CD4-positive, alpha-beta T cell treated with Interleukin-17A for 1 hour (primary cell): ENCODE results near the gene ABCG5.

Source experiments
- DNase-seq: peaks from one replicate; pipeline ENCODE4 v3.0.0-alpha.2; 2020

ABCG5 gene

DNA sequence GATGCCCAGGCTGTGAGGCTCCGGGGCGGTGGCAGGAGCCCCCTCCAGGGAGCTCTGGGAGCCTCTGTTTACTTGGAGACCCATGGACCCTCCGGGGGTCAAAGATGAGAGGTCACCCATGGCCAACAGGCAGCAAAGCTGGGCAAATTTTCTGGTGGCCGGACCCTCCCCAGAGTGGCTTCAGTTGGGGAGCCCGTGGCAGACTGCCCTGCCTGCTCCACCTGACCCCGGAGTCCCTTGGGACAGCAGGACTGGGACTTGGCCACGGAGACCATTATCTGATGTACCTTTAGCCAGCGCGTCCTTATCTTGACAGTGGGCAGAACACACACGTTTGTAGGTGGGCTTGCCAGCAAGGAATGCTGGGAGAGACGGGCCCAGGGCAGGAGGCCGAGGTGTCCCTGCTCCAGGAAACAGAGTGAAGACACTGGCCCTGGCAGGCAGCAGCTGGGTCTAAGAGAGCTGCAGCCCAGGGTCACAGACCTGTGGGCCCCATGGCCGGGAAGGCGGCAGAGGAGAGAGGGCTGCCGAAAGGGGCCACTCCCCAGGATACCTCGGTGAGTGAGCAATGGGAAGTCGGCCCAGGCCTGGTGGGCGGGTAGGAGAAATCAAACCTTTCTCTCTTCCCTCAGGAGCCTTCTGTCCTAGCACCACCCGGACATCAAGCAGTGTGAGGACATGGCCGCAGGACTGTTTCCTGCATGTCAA lies at the start of gene ABCG5, which contains the start of gene ABCG8:
ABCG5 (minus strand) TSS at position 280 of the 708 bp plus-strand sequence; CDS start at position 120, 160 bp downstream.
ABCG8 (plus strand) TSS at position 412 of the 708 bp plus-strand sequence; CDS start at position 495, 83 bp downstream.
- DNase-seq = no peak

DNA sequence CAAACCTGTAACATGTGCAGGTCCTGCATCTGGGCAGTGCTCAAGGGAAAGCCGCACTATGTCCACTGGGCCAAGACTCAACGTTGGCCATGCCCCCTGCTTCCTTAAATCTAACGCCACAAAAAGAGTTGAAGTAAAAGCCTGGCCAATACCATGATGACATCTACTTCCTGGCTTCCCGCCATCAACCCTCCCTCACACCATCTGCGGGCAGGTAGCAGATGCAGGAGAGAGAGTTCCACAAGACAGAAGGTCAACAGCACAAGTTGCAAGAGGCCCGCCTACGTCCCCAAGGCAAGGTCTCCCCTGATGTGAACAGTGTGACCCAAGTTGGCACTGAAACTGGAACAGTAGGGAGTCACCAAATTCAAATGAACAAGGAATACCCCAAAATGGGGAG lies 48.5 kb upstream of the ABCG5 start:
- DNase-seq = no peak

DNA sequence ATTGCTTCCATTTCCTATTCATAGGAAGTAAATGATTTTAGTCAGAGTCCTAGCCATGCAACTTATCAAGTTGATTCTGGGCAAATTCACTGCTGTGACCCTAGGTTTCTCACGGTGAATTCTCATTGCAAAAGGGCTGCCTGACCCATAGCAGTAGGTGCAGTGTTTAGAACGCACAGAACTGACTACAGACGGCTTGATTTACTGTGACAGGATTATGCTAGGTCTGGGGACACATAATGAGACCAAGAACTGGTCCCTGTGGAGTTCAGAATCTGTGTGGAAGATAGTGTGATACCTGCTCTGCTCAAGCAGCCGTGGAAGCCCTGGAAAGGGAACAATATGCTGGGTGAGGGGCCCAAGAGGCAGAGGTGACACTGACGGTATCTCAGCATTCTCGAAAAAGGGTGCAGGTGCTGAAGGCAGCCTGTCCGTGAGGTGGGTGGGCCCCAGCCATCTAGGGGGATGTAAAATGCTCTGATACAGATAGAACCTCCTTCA lies 46.5 kb upstream of the ABCG5 start:
- DNase-seq = no peak

DNA sequence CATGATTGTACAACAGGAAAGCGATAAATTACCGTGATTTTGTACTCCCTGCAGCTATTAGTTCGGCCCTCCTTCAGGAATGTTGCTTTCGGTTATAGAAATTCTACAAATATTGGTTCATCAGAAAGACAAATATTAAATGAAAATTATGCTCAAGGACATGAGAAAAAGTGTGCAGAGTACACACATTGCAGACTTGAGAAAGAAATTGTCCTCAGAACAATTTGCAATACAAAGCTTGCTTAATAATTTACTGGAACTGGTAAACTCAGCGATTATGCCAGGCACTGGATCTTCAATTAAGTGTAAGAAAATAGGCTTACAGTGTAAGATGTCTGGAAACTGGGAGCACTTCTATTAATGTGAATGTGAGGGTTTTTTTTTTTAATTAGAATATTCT lies 46.0 kb upstream of the ABCG5 start:
- no peak for DNase-seq

DNA sequence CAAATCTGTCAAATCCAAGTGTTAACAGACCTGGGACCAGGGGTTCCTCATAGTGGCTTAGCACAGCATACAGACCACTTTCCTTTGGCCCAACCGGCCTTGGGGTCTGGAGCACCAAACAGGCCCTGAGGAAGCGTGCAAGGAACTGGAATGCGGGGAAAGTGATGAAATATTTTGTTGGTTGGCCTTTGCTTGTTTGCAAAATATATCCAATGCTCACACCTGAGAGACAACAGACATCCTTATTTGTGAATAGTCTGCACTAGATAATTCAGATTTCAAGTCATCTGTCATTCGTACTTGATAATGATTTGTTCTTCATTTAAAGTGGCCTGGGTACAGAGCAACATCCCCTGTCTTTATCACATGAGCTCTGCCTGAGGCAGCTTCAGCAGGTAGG lies 43.7 kb upstream of the ABCG5 start:
- DNase-seq = no peak

DNA sequence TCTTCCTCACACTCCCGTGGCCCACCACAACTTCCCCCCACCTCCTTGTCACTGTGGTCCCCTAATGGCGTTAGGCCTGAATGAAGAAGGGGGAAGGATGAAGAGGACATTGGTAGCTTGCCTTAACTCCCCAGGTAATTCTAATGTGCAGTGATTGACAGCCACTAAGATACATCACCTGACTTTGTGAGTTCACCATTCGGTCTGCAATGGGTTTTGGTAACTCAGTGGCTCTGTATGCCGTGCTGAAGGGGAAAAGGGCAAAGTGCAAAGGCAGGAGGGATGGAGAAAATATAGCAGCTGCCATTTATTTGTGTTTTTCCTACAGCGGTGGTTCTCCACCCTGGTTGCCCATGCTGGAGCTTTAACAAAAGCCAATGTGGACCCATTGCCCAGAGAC lies 42.3 kb upstream of the ABCG5 start:
- no peak for DNase-seq

DNA sequence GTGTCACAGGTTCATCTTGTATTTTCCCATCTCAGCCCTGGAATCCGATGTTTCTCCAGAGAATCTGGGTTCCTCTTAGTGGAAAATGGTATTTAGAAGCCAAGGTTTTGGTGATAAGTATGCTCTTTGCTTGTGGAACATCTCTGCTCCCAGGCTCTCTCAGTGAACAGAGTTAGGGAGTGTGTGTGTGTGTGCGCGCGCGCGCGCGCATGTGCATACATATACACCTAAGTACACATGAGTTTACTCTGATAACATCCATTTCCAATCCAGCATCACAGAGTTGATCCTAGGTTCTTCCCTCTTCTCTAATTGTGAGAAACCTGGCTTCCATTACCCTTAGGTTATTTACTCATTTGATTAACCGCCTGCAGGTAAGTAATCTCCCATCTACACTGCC lies 41.8 kb upstream of the ABCG5 start:
- DNase-seq = no peak

DNA sequence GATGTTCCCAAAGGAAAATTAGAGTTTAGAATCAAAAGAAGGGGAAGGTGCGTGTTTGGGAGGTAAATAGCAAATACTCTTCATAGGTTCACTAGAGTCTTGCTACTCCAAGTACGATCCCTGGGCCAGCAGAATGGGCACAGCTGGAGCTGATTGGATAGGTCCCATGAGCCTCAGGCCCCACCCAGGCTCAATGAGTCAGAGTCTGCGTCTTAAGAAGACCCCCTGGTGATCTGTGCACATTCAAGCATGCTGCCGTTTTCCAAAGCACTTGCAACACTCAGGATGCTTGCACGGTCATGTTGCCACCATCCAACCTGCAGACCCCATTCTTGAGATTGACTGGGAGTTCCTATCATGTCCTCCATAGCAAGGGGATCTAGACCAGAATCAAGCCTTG lies 40.6 kb upstream of the ABCG5 start:
- no peak for DNase-seq

DNA sequence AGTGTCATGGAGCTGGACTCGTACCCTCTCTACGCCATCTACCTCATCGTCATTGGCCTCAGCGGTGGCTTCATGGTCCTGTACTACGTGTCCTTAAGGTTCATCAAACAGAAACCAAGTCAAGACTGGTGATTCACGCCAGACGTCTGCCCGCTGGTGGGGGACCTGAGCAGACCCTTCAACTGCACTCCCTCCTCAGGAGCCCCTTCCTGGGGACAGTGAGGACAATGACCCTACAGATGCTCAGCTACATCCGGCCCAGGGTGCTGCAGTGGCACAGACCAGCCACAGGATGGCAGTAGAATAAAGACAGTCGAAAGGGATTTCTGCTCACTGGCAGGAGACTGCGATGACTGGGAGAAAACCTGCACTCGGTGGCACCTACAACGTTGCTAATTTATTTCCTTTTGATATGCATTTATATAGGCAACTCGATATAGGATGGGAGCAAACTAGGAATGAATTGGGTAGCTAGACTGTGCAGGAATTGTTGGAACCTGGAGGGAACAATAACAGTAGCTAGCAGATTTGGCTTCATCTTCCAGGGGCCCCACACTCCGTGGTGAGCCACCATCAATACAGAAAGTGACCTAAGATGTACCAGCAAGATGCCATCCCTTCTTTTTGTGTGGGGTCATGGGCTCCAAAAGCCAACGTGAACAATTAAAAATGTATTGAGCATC lies 39.3 kb upstream of the ABCG5 start:
- DNase-seq = peak; percentile 53

DNA sequence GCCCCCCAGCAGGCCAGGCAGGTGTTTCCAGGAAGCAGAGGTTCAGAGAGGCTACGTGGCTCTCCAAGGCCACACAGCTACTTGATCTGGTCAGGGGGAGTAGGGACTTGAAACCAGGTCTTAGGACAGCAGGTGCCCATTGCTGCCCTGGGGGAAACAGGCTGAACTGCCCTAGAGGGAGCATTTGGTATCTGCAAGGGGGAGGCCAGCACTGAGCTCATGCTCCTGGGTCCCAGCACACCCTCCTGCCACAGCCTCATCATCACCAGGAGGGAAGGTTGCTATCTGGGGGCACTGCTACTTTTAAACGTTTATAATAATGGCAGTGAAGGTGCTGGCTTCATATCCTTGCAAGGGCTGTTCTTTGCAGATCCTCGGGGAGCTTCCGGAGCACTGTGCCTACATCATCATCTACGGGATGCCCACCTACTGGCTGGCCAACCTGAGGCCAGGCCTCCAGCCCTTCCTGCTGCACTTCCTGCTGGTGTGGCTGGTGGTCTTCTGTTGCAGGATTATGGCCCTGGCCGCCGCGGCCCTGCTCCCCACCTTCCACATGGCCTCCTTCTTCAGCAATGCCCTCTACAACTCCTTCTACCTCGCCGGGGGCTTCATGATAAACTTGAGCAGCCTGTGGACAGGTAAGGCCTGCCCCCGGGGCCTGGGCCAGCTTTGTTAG lies 36.3 kb upstream of the ABCG5 start:
- no peak for DNase-seq

DNA sequence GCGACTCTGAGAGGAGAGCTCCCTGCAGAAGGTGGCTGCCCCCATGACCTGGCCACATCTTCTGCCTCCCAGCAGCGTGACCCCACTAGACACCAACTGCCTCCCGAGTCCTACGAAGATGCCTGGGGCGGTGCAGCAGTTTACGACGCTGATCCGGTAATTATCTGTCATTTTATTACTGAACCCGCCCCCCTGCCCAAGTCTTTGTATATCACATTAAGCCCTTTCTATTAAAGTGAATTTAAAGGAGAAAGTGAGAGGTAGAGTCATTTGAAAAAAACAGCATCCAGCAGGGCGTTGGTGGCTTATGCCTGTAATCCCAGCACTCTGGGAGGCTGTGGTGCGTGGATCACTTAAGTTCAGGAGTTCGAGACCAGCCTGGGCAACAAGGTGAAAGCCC lies 33.5 kb upstream of the ABCG5 start:
- DNase-seq = no peak

DNA sequence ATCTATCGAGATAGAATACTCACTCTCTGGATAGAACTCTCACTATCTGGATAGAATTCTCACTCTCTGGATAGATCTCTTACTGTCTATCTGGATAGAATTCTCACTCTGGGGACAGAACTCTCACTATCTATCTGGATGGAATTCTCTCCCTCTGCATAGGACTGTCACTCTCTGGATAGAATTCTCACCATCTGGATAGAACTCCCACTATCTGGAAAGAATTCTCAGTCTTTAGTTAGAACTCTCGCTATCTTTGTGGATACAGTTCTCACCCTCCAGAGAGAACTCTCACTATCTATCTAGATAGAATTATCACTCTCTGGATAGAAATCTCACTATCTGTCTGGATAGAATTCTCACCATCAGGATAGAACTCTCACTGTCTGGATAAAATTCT lies 16.7 kb upstream of the ABCG5 start:
- no peak for DNase-seq

DNA sequence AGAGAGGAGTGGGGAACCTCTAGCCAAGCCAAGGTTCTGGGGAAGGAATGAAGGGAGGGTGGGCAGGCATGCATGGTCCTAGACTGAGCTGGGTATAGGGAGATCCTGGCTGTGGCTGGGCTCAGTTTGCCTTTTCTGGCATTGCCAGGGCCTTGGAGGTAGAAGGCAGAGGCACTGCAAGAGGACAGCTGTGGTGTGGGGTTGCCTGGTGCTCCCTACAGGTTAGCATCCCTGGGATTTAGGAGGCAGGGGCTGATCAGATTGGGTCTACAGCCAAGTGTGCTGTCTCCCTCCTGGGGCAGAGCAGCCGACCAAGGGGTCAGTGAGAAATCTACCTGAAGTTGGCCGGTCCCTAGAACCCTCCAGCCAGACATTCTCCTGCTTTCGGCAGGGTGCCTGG lies 16.0 kb upstream of the ABCG5 start:
- DNase-seq = no peak

DNA sequence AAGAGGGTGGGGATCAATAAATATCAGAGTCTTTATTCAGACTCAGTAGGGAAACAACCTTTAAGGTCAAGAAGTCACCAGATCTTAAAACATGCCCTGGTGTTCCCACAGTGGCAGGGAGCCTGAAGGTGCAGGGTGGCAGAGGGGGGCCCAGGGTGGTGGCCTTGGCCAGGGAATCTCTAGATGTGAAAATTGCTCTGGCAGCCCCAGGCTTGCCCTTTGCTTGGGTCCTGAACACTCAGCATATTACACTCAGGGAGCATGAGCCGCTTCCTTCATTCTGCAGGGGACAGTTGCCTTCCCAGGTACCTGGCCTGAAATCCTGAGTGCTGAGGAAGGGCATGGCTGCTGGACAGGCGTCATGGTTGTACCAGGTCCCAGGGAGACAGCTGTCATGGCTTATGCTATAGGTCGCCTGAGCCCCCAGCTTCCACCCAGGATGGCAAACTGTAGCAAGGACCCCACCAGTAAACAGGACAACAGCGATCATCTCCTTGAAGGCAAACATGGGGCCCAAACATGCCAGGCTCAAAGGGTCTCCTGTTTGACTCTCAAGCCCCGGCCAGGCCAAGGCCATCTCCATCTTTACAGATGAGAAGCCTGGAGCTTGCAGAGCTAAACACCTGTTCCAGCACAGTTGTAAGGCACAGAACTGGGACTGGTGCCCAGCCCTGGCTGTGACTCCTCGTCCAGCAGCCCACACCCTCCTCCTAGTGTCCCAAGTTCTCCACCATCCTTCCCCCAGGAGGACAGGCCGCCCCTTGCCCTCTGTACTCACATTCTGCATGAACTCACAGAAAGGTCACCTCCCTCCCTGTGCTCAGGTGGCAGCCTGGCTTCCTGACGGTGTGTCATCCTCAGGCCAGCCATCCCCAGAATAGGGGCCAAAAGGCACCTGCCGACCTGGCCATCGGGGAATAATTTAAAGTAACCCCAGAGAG lies 14.8 kb upstream of the ABCG5 start:
- DNase-seq = no peak

DNA sequence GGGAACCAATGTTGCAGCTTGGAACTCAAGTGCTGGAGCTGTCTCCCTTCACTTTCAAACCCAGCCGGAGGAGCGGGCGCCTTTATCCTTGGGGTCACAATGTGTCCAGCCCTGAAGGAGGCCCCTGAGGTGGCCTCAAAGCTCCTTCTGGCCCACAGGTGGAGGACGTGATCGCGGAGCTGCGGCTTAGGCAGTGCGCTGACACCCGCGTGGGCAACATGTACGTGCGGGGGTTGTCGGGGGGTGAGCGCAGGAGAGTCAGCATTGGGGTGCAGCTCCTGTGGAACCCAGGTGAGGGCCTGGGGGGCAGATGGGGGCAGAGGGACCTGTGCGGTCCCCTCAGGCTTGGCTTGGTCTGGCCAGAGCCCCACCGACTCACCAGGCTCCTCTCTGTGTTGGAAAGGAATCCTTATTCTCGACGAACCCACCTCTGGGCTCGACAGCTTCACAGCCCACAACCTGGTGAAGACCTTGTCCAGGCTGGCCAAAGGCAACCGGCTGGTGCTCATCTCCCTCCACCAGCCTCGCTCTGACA lies 13.6 kb upstream of the ABCG5 start:
- no peak for DNase-seq

DNA sequence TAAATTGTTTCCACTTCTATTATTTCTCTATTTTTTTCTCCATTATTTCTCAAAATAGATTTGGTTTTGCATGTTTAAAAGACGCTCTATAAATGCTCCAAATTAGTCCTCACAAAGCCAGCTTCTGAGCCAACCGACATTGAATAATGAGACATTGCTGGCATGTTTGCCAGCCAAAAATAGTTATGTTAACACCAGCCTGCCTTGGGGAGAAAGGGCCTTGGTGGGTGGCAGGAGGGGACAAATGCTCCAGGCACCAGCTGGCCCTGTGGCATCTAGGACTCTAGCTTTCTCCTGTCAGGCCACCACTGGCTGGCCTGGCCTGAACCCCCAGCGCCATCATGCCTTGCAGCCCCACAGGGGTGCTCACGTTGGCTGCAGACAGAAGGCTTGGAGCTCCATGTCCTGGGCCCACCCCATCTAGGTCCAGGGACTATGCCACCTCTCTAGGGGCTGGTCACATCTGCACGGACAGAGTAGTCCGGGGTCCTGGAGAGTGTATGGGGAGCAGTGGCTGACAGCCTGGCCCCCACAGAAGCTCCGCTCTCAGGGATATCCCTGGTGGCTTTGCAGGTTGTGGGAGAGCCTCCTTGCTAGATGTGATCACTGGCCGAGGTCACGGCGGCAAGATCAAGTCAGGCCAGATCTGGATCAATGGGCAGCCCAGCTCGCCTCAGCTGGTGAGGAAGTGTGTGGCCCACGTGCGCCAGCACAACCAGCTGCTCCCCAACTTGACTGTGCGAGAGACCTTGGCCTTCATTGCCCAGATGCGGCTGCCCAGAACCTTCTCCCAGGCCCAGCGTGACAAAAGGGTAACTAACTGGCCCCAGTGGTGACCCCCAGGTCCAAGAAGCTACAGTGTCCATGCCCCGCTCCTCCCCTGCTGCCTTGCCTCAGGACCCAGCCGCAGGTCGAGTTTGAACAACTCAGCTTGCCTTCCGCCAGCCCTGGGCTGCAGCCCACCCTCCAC lies 12.7 kb upstream of the ABCG5 start:
- DNase-seq = no peak

DNA sequence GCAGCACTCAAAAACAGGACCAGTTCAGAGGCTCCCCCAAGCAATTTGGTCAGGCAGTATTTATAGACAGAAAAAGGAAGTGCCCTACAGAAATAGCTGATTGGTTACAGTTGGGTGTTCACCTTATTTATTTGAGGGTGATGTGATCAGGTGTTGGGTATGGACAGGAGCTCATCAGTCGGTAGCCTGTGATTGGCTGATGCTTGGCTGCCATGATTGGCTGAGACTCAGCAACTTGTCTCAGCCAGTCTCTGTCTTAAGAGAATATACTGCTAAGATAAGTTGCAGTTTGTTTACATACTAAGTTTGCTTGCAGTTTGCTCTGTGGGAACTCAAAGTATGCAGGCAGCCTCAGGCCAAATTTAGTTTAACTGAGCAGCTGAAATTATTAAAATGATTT lies 9.6 kb upstream of the ABCG5 start:
- no peak for DNase-seq

DNA sequence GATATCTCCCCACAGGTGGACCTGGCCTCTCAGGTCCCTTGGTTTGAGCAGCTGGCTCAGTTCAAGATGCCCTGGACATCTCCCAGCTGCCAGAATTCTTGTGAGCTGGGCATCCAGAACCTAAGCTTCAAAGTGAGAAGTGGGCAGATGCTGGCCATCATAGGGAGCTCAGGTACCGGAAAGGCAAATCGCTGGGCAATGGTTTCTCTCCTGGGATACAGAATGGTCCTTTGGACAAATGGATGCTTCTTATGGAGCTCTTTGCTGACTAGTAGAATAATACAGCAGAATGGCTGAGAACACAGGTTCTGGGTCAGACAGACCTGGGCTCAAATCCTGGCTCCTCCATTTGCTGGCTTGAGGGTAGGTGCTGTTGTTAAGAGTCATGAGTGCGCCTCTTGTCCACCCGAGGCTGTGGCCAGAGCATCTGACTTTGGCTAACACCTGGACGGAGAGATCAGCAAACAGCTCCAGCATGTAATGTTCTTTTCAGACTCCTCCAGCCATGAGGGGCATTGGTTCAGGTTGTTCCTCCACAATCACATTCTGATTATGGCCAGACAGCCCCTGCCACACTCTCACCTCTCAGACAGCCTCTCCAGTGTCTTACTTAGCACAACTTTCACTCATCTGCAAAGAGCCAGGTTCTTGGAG lies 7.6 kb upstream of the ABCG5 start:
- DNase-seq = no peak

DNA sequence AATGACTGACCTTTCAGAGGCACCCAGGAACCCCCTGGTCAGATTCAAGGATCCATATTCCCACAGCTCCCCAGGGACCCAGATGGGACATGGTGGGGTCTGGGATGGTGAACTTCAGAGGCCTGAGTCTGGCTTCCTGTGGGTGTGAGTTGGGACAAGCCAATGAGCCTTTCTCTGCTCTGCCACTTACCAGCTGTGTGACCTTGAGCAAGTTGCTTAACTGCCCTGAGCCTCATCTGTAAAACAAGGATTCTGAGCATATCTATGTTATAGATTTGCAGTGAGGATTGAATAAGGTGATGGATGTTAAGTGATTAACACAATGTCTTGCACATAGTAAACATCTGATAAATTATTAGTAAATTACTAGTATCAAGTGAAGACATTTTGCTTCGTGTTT lies 6.5 kb upstream of the ABCG5 start:
- no peak for DNase-seq

DNA sequence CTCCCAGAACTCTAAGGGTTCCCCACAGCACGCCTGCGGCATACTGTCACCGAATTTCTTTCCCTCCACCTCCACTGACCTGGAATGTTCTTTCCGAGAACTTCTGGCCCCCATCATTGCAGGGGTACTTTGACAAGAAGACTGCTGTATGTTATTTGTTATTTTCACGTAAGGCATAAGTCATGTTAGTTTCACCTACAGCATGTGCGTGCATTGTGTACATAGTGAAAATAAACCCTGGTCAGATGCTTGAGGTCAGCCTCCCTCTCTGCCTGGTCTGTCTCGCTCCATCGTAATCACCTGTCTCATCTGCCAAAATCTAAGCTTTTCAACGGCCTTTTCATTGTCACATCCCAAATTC lies 4.2 kb upstream of the ABCG5 start:
- DNase-seq = no peak
